Smooth muscle cell of the brain vasculature (primary cell): Measurements from ENCODE around the gene FLVCR1.

ENCODE experiments used
- DNase-seq: peaks from one replicate; pipeline ENCODE4 v3.0.0-alpha.2; 2012; ENCODE audit warnings: low read depth, low spot score

Gene FLVCR1

DNA sequence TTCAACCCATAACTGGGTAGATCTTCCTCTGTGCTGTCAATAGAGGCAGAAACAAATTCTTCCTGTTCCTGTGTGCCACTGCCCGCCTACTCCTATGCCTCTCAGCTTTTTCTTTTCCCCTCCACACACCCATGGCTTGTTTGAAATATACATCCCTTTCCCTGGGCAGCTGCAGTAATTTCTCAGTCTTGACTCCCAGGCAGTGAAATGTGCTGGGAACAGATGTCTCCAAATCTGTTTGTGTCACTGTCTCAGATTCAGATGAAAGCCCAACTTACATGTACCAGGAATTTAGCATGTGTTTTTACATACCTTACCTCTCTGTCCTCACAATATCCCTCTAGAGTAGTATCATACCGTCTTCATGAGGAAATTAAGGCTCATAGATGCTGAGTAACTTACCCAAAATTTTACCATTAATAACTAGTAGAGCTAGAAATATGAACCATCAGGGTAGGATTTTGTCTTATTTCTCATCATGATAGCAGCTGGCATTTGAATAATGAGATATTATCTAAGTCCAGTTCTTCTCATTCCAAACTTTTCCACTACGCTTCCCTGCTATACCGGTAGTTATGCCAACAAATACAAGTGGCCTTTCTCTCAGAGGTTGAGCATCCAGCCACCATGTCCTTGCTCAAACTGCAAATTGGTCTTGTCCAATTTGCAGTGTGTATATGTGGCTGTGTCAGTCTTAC, 87.5 kb downstream of the FLVCR1 start:
- no peak for DNase-seq

DNA sequence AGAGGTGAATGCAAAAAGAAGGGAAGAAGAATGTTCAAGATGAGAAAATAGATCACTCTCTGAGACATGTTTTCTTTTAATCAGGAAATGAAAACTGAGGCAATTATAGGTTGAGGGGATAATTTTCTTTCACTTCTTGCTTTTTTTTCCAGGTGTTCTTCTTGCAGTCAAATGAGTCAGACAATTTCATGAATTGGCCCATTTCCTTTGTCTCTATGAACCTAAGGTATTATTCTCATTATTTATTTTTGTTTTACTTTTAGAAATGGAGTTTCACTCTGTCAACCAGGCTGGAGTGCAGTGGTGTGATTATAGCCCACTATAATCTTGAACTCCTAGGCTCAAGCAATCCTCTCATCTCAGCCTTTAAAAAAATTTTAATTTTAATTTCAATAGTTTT, 88.8 kb downstream of the FLVCR1 start:
- no peak for DNase-seq
